ENCODE data around the gene NKG7. TPM values are rescaled to one million over a fixed set of nuclear protein-coding genes. Genes with fewer than 3 reads are reported as not detected.

Gene NKG7
- total RNA-seq, 1 donor from 2014 or later: not detected

- Mint-ChIP-seq H3K27ac (ENCODE audit: unreplicated experiment) (no peak overlapping the region), H3K9me3 (ENCODE audit: low read depth) (no peaks in the 10 kb centered on the region), H3K4me3 (ENCODE audit: unreplicated experiment) (no peak overlapping the region), H3K4me1 (ENCODE audit: low read depth) (peaks cover 14% of the 10 kb centered on the region), H3K27me3 (ENCODE audit: low read depth) (no peaks in the 10 kb centered on the region), H3K36me3 (ENCODE audit: low read depth) (no peaks in the 10 kb centered on the region)
- TF ChIP-seq, protein P1, sequence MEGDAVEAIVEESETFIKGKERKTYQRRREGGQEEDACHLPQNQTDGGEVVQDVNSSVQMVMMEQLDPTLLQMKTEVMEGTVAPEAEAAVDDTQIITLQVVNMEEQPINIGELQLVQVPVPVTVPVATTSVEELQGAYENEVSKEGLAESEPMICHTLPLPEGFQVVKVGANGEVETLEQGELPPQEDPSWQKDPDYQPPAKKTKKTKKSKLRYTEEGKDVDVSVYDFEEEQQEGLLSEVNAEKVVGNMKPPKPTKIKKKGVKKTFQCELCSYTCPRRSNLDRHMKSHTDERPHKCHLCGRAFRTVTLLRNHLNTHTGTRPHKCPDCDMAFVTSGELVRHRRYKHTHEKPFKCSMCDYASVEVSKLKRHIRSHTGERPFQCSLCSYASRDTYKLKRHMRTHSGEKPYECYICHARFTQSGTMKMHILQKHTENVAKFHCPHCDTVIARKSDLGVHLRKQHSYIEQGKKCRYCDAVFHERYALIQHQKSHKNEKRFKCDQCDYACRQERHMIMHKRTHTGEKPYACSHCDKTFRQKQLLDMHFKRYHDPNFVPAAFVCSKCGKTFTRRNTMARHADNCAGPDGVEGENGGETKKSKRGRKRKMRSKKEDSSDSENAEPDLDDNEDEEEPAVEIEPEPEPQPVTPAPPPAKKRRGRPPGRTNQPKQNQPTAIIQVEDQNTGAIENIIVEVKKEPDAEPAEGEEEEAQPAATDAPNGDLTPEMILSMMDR (IDR thresholded peaks at IDR 0.05): no peak
- no peak for DNase-seq (ENCODE audit: low spot score)
These were observed 23.7 kb upstream of the NKG7 start for GRCh38 chr19:51396175-51396574.

- Mint-ChIP-seq H3K4me3 (ENCODE audit: unreplicated experiment) (peak overlapping the region; percentile 68), H3K36me3 (ENCODE audit: low read depth) (no peaks in the 10 kb centered on the region), H3K4me1 (ENCODE audit: low read depth) (peaks cover 14% of the 10 kb centered on the region), H3K9me3 (ENCODE audit: low read depth) (no peaks in the 10 kb centered on the region), H3K27ac (ENCODE audit: unreplicated experiment) (peak overlapping the region; percentile 69), H3K27me3 (ENCODE audit: low read depth) (no peaks in the 10 kb centered on the region)
- TF ChIP-seq, protein P1 (IDR thresholded peaks at IDR 0.05): peak; percentile 55
- no peak for DNase-seq (ENCODE audit: low spot score)
These were observed 21.8 kb upstream of the NKG7 start for GRCh38 chr19:51394050-51394836.

DNA sequence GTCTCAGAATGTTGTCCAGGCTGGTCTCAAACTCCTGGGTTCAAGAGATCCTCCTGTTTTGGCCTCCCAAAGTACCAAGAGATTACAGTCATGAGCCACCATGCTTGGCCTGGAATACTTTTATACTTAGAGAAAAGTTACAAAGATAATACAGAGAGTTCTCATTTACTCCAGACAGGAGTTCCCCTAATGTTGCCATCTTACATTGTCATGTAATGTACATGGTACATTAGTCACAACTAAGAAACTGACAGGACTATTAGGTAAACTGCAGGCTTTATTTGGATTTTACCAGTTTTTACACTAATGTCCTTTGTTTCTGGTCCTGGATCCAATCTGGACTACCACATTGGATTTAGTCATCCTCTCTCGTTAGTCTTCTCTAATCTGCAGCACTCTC is 20.2 kb upstream of the NKG7 start:
- DNase-seq (ENCODE audit: low spot score): no peak
- Mint-ChIP-seq H3K4me1 (ENCODE audit: low read depth) (peaks cover 14% of the 10 kb centered on the region), H3K4me3 (ENCODE audit: unreplicated experiment) (no peak overlapping the region), H3K27me3 (ENCODE audit: low read depth) (no peaks in the 10 kb centered on the region), H3K36me3 (ENCODE audit: low read depth) (no peaks in the 10 kb centered on the region), H3K27ac (ENCODE audit: unreplicated experiment) (no peak overlapping the region), H3K9me3 (ENCODE audit: low read depth) (no peaks in the 10 kb centered on the region)
- TF ChIP-seq, protein P1 (IDR thresholded peaks at IDR 0.05): no peak

GRCh38 chr19:51391073-51391611 is 18.7 kb upstream of the NKG7 start:
- no peak for DNase-seq (ENCODE audit: low spot score)
- Mint-ChIP-seq H3K4me1 (ENCODE audit: low read depth) (peaks cover 14% of the 10 kb centered on the region), H3K9me3 (ENCODE audit: low read depth) (no peaks in the 10 kb centered on the region), H3K27ac (ENCODE audit: unreplicated experiment) (no peak overlapping the region), H3K4me3 (ENCODE audit: unreplicated experiment) (no peak overlapping the region), H3K27me3 (ENCODE audit: low read depth) (no peaks in the 10 kb centered on the region), H3K36me3 (ENCODE audit: low read depth) (no peaks in the 10 kb centered on the region)
- TF ChIP-seq, protein P1 (IDR thresholded peaks at IDR 0.05): no peak

DNA sequence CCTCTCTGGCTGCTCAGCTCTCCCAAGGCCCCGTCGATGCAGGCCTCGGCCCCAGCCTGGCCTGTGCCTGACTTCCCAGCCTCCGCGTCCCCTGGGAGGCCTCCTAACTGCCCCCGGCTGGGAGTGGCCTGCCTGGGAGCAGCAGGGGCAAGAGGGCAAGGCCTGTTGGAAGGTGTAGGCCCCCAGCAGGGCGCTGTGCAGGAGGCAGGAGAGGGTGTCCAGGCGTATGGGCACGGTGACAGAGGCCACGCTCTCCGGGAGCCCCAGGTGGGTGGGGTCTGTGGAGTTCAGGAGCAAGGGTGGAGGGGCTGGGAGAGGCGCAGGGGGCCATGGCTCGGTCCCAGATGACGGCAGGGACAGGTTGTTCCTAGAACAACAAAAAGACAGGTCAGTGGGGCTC is 16.7 kb upstream of the NKG7 start:
- no peak overlapping the region for H3K4me3 Mint-ChIP-seq (ENCODE audit: unreplicated experiment)
- H3K4me1 Mint-ChIP-seq (ENCODE audit: low read depth): peaks cover 6% of the 10 kb centered on the region
- DNase-seq (ENCODE audit: low spot score): no peak
- H3K36me3 Mint-ChIP-seq (ENCODE audit: low read depth): no peaks in the 10 kb centered on the region
- H3K9me3 Mint-ChIP-seq (ENCODE audit: low read depth): no peaks in the 10 kb centered on the region
- H3K27ac Mint-ChIP-seq (ENCODE audit: unreplicated experiment): no peak overlapping the region
- no peaks in the 10 kb centered on the region for H3K27me3 Mint-ChIP-seq (ENCODE audit: low read depth)
- TF ChIP-seq, protein P1 (IDR thresholded peaks at IDR 0.05): no peak

All from chondrocyte (in vitro differentiated cells).